Prostate gland (tissue), 2 donors: Measurements from ENCODE around the gene NKAP.
"Not testable (repeated sequence)": the region's sequence is repeated elsewhere in the genome, so short reads cannot be mapped to it uniquely, and the experiment has no call there.

ENCODE experiments used
- POLR2A ChIP-seq: fragments of 450-650 bp; IDR thresholded peaks from one replicate; pipeline ENCODE4 v1.6.1; 2016; ENCODE audit warnings: antibody characterized with exemption, mild to moderate bottlenecking
- TF ChIP-seq, protein P1 (sequence below), 4 experiments: fragments of 200-600 bp in 2 of 4; fragments of 450-650 bp in 2 of 4; sonication (generic) in 2 of 4; IDR thresholded peaks; 1 replicate in 3 of 4; 2 replicates in 1 of 4; pipeline ENCODE4 v1.5.1; 2016 to 2019; ENCODE audit warnings: antibody characterized with exemption in 4 of 4, mild to moderate bottlenecking in 2 of 4, moderate library complexity in 2 of 4

DNA sequence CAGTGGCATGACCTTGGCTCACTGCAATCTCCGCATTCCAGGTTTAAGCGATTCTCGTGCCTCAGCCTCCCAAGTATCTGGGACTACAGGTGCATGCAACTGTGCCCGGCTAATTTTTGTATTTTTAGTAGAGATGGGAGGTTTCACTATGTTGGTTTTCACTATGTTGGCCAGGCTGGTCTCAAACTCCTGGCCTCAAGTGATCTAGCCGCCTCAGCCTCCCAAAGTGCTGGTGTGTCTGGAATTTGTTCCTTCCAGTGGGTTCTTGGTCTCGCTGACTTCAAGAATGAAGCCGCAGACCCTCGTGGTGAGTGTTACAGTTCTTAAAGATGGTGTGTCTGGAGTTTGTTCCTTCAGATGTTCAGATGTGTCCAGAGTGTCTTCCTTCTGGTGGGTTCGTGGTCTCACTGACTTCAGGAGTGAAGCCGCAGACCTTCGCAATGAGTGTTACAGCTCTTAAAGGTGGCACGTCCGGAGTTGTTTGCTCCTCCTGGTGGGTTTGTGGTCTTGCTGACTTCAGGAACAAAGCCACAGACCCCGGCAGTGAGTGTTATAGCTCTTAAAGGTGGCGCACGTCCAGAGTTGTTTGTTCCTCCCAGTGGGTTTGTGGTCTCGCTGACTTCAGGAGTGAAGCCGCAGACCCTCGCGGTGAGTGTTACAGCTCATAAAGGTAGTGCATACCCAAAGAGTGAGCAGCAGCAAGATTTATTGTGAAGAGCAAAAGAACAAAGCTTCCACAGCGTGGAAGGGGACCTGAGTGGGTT lies 12.4 kb upstream of the NKAP start:
- not testable (repeated sequence) for TF ChIP-seq POLR2A
- TF ChIP-seq, protein P1, sequence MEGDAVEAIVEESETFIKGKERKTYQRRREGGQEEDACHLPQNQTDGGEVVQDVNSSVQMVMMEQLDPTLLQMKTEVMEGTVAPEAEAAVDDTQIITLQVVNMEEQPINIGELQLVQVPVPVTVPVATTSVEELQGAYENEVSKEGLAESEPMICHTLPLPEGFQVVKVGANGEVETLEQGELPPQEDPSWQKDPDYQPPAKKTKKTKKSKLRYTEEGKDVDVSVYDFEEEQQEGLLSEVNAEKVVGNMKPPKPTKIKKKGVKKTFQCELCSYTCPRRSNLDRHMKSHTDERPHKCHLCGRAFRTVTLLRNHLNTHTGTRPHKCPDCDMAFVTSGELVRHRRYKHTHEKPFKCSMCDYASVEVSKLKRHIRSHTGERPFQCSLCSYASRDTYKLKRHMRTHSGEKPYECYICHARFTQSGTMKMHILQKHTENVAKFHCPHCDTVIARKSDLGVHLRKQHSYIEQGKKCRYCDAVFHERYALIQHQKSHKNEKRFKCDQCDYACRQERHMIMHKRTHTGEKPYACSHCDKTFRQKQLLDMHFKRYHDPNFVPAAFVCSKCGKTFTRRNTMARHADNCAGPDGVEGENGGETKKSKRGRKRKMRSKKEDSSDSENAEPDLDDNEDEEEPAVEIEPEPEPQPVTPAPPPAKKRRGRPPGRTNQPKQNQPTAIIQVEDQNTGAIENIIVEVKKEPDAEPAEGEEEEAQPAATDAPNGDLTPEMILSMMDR (IDR thresholded peaks at IDR 0.05): not testable (repeated sequence)
